ES-I3 (cell line): ENCODE results near the gene FDXR.

ENCODE experiments used
- H3K36me3 ChIP-seq: 2 replicates; pipeline ENCODE4 v1.6.1; 2013; ENCODE audit warnings: mild to moderate bottlenecking, low read length, control low read depth, moderate library complexity; ENCODE audit not compliant: insufficient read depth
- H3K4me1 ChIP-seq: 2 replicates; pipeline ENCODE4 v1.6.1; 2013; ENCODE audit warnings: mild to moderate bottlenecking, control low read depth, low read length; ENCODE audit not compliant: insufficient read depth
- H3K9ac ChIP-seq: 2 replicates; pipeline ENCODE4 v1.6.1; 2013; ENCODE audit warnings: low read depth, mild to moderate bottlenecking, low read length, moderate library complexity
- H3K9me3 ChIP-seq: 2 replicates; pipeline ENCODE4 v1.6.1; 2013; ENCODE audit warnings: mild to moderate bottlenecking, low read length, moderate library complexity; ENCODE audit not compliant: control insufficient read depth, insufficient read depth

FDXR gene

DNA sequence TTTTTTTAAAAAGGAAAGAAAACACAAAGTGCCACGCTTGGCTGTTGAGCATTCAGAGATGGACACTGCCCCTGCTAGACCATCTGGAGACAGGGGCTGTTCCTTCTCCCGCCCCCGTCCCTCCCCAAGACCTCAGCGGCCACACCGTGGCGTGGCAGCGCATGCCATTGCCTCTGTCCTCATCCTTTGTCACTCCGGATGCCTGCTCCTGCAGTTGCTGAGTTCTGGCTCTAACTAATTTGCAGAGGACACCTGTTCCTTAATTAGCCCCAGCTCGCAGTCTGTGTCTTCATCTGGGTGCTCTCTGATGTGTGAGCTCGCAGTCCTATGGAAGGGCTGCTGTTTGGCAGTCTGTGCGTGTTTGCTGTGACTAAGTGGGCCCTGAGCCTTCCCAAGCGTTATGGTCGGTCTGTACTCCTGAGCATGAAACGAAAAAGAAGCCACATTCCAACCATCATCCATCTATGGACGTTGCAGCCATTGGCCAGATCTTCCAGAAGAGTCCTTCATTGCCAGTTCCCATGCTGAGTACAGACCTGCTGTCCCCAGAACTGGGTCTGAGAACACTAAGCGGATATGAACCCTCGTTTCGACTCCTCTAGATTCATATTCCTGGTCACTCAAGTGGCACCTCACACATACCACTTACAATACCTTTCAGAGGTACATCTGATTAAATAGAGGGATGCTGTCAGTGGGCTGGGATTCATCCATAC lies 55.7 kb downstream of the FDXR start:
- Histone ChIP-seq H3K36me3 (no peaks in the 10 kb centered on the region), H3K9ac (no peak overlapping the region), H3K9me3 (no peaks in the 10 kb centered on the region), H3K4me1 (no peaks in the 10 kb centered on the region)

DNA sequence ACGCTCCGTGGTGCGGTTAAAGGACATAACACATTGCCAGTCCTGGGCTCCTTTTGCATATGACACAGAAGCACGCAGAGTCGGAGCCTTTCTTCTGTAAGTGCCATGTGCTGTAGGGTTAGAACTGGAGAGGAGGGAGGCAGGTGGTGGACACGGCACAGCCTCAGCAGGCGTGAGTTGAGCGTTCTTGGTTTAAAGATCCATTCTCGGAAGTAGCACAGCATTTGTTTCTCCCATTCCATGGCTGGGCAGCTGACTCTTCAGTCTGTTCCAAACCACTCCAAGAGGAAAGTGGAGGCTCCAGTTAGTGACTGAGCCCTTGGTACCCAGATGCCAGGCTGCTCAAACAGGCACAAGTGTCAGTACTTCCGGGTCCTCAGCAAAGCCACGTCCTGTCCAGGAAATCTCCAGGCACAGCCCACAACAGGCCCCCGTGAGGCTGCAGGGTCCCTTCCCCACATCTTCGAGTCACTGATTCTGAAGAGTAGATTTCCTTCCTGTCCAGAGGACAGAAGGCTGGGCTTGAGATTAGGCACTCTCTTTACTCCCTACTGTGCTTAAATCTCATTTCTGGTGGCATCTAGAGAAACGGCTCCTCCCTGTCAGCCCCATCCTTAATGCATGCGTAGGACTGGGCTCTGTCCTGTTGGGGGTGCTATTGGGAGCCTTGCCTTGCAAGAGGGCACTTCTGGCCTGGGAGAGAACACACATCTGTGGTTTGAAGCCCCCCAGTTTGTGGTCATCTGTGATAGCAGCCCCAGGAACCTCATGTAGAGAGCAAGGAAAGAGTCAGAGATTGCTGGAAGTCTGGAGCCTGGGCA lies 57.0 kb downstream of the FDXR start:
- no peak overlapping the region for H3K9ac ChIP-seq
- H3K4me1 ChIP-seq = no peaks in the 10 kb centered on the region

DNA sequence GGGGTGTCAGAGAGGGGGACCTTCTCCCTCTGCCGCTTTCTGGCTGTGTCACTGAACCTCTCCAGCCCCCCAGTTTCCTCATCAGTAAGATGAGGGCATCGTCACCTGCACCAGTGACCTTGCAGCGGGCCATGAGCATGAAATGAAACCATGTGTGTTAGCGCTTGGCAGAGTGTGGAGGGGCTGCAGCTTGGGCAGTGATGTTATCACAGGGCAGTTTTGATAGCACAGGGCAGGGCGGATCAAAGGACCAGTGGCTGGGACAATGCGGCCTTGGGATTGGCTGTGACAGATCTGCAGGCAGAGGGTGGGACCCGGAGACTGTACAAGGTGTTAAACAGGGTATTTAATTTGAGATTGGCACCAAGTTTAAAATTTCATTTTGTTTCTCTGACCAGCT lies 57.7 kb downstream of the FDXR start:
- H3K9ac ChIP-seq = no peak overlapping the region

More for the DNA sequence above, 57.0 kb downstream of the FDXR start:
- Histone ChIP-seq H3K9me3 (no peaks in the 10 kb centered on the region), H3K36me3 (no peaks in the 10 kb centered on the region)

DNA sequence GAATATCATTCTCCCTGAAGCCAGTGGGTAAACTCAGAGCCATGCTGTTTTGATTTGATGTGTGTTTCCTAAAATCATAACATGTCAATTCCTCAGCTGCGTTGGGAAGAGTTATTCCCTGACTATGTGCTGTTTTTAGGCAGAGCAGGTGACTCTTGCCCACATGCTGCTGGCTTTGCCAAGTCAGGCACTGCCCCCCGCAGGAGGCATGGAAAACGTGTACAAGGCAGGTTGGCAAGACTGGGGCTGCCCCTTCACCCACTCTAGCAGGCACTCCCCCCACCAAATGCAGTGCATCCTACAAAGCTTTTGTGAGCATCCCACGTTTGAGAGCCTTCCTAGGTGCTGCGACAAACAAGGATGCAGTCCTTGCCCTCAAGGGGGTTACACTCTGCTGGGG lies 58.3 kb downstream of the FDXR start:
- Histone ChIP-seq H3K36me3 (no peaks in the 10 kb centered on the region), H3K9ac (no peak overlapping the region), H3K9me3 (no peaks in the 10 kb centered on the region), H3K4me1 (no peaks in the 10 kb centered on the region)

More for the DNA sequence above, 57.7 kb downstream of the FDXR start:
- Histone ChIP-seq H3K9me3 (no peaks in the 10 kb centered on the region), H3K4me1 (no peaks in the 10 kb centered on the region), H3K36me3 (no peaks in the 10 kb centered on the region)
